Measurements from ENCODE around the gene ARHGAP44.
"Not testable (repeated sequence)": the region's sequence is repeated elsewhere in the genome, so short reads cannot be mapped to it uniquely, and the experiment has no call there.

ARHGAP44 gene

GRCh38 chr17:12859520-12859919, 70.2 kb downstream of the ARHGAP44 start:
- TF ChIP-seq, protein P1, sequence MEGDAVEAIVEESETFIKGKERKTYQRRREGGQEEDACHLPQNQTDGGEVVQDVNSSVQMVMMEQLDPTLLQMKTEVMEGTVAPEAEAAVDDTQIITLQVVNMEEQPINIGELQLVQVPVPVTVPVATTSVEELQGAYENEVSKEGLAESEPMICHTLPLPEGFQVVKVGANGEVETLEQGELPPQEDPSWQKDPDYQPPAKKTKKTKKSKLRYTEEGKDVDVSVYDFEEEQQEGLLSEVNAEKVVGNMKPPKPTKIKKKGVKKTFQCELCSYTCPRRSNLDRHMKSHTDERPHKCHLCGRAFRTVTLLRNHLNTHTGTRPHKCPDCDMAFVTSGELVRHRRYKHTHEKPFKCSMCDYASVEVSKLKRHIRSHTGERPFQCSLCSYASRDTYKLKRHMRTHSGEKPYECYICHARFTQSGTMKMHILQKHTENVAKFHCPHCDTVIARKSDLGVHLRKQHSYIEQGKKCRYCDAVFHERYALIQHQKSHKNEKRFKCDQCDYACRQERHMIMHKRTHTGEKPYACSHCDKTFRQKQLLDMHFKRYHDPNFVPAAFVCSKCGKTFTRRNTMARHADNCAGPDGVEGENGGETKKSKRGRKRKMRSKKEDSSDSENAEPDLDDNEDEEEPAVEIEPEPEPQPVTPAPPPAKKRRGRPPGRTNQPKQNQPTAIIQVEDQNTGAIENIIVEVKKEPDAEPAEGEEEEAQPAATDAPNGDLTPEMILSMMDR (IDR thresholded peaks at IDR 0.05; ENCODE audit: borderline replicate concordance, insufficient read depth, low read depth, low read length) = no peak
- H3K4me3 ChIP-seq (ENCODE audit: low read depth, low read length) = no peak overlapping the region

- H3K4me3 ChIP-seq (ENCODE audit: low read depth, low read length) = no peak overlapping the region
- TF ChIP-seq, protein P1 (IDR thresholded peaks at IDR 0.05; ENCODE audit: borderline replicate concordance, insufficient read depth, low read depth, low read length) = no peak
Observed at GRCh38 chr17:12865769-12866168, 76.5 kb downstream of the ARHGAP44 start.

DNA sequence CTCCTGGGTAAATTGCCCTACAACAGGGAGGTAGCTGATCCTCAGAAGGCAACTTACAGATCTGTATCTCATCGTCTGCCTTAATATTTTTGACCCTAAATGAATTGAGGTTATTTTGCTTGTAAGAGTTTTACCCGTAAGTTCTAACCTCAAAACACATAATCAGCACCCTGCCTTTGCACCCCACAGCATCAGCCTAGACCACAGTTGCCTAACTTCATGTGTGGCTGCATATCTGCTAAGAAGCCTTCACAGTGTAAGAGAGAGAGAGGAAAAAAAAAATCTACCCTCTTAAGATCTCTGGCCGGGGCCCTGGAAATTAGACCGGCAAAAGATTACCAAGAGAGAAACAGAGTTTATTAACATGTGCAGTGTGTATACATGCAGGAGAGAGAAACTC, 76.9 kb downstream of the ARHGAP44 start:
- TF ChIP-seq, protein P1 (IDR thresholded peaks at IDR 0.05; ENCODE audit: borderline replicate concordance, insufficient read depth, low read depth, low read length) = no peak

GRCh38 chr17:12867726-12868125, 78.4 kb downstream of the ARHGAP44 start:
- no peak overlapping the region for H3K4me3 ChIP-seq (ENCODE audit: low read depth, low read length)
- TF ChIP-seq, protein P1 (IDR thresholded peaks at IDR 0.05; ENCODE audit: borderline replicate concordance, insufficient read depth, low read depth, low read length) = no peak

More for the DNA sequence above, 76.9 kb downstream of the ARHGAP44 start:
- H3K4me3 ChIP-seq (ENCODE audit: low read depth, low read length) = no peak overlapping the region

GRCh38 chr17:12873415-12874125, 84.3 kb downstream of the ARHGAP44 start:
- not testable (repeated sequence) for H3K4me3 ChIP-seq (ENCODE audit: low read depth, low read length)

- no peak overlapping the region for H3K4me3 ChIP-seq (ENCODE audit: low read depth, low read length)
- TF ChIP-seq, protein P1 (IDR thresholded peaks at IDR 0.05; ENCODE audit: borderline replicate concordance, insufficient read depth, low read depth, low read length) = no peak
Observed at GRCh38 chr17:12877953-12878669, 88.8 kb downstream of the ARHGAP44 start.

GRCh38 chr17:12879096-12879495, 89.8 kb downstream of the ARHGAP44 start:
- H3K4me3 ChIP-seq (ENCODE audit: low read depth, low read length) = not testable (repeated sequence)

- no peak overlapping the region for H3K4me3 ChIP-seq (ENCODE audit: low read depth, low read length)
- TF ChIP-seq, protein P1 (IDR thresholded peaks at IDR 0.05; ENCODE audit: borderline replicate concordance, insufficient read depth, low read depth, low read length) = no peak
Observed at GRCh38 chr17:12883472-12883871, 94.2 kb downstream of the ARHGAP44 start.
